D341Med (cell line): Measurements from ENCODE around the gene SFMBT1.
A peak's percentile ranks its signal among the peaks of the same experiment; 100 is the strongest.

Experiments
- DNase-seq: peaks from one replicate; pipeline ENCODE4 v3.0.0; 2012; ENCODE audit warnings: low spot score

The SFMBT1 gene

GRCh38 chr3:52998771-52999513, 46.9 kb downstream of the SFMBT1 start:
- DNase-seq = no peak

GRCh38 chr3:52990637-52991036, 55.2 kb downstream of the SFMBT1 start:
- no peak for DNase-seq

- no peak for DNase-seq
Observed at GRCh38 chr3:52986938-52987337, 58.9 kb downstream of the SFMBT1 start.

GRCh38 chr3:52986049-52986448, 59.8 kb downstream of the SFMBT1 start:
- no peak for DNase-seq

GRCh38 chr3:52983828-52984227, 62.0 kb downstream of the SFMBT1 start:
- no peak for DNase-seq

GRCh38 chr3:52983336-52983807, 62.5 kb downstream of the SFMBT1 start:
- DNase-seq = no peak

- DNase-seq = no peak
Observed at GRCh38 chr3:52982839-52983238, 63.0 kb downstream of the SFMBT1 start.

- no peak for DNase-seq
Observed at GRCh38 chr3:52979190-52979983, 66.5 kb downstream of the SFMBT1 start.

GRCh38 chr3:52978109-52978754, 67.6 kb downstream of the SFMBT1 start:
- DNase-seq = no peak

- no peak for DNase-seq
Observed at GRCh38 chr3:52973806-52974205, 72.1 kb downstream of the SFMBT1 start.

GRCh38 chr3:52971895-52972294, 74.0 kb downstream of the SFMBT1 start:
- no peak for DNase-seq

- no peak for DNase-seq
Observed at GRCh38 chr3:52967398-52967797, 78.5 kb downstream of the SFMBT1 start.

GRCh38 chr3:52962160-52962559, 83.7 kb downstream of the SFMBT1 start:
- DNase-seq = no peak

- DNase-seq = no peak
Observed at GRCh38 chr3:52959773-52960172, 86.1 kb downstream of the SFMBT1 start.

- DNase-seq = no peak
Observed at GRCh38 chr3:52939600-52939999, 106.3 kb downstream of the SFMBT1 start.

- DNase-seq = peak; percentile 77
Observed at GRCh38 chr3:52934630-52935530, 111.0 kb downstream of the SFMBT1 start.

GRCh38 chr3:52931889-52932288, 114.0 kb downstream of the SFMBT1 start:
- DNase-seq = no peak

GRCh38 chr3:52931328-52931727, 114.5 kb downstream of the SFMBT1 start:
- no peak for DNase-seq

- no peak for DNase-seq
Observed at GRCh38 chr3:52930748-52931147, 115.1 kb downstream of the SFMBT1 start.

GRCh38 chr3:52926554-52926953, 119.3 kb downstream of the SFMBT1 start:
- DNase-seq = no peak

GRCh38 chr3:52925405-52926313, 120.2 kb downstream of the SFMBT1 start:
- no peak for DNase-seq
